Stimulated activated CD4-positive, alpha-beta T cell treated with anti-CD3 and anti-CD28 coated beads, Interleukin-12 subunit alpha, Interleukin-12 subunit beta, amount 100 ng/mL, for 48 hours (primary cell): Measurements from ENCODE around the gene VPS37C.

Experiments used
- DNase-seq, 3 donors: peaks; one replicate each; pipeline ENCODE4 v3.0.0-alpha.2; 2020; ENCODE audit warnings: low read depth in 2 of 3, low spot score in 1 of 3

Gene VPS37C

GRCh38 chr11:61119055-61119454 lies 42.2 kb downstream of the VPS37C start:
- DNase-seq = no peak

DNA sequence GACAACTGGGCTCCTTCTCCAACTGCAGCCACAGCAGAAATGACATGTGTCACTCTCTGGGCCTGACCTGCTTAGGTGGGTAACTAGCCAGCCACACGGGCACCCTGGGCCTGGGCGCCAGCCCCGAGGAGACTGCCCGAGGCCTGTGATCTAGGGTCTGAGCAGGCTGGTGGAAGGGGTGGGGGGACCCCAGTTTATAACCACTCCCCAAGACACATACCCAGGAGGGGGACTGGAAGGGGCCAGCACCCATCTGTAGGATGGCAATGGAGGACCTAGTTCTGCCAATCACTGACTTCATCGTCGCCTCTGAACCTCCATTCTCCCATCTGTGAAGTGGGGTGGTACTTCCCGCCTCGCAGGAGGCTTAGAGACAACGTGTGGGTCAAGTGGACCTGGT lies 42.8 kb downstream of the VPS37C start:
- no peak for DNase-seq

DNA sequence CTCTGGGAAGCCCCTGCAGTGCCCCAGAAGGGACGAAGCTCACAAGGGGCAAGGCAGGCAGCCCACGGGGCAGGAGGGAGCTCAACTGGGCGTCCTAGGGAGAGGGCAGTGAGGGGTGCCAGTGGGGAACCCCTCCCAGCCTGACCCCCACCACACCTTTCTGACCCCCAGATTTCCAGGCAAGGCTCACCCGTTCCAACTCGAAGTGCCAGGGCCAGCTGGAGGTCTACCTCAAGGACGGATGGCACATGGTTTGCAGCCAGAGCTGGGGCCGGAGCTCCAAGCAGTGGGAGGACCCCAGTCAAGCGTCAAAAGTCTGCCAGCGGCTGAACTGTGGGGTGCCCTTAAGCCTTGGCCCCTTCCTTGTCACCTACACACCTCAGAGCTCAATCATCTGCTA lies 43.2 kb downstream of the VPS37C start:
- no peak for DNase-seq

GRCh38 chr11:61117168-61117520 lies 44.1 kb downstream of the VPS37C start:
- no peak for DNase-seq

- DNase-seq = peak in 1 of 3 donors; percentile 57
These were observed 44.6 kb downstream of the VPS37C start for GRCh38 chr11:61116426-61117167.

DNA sequence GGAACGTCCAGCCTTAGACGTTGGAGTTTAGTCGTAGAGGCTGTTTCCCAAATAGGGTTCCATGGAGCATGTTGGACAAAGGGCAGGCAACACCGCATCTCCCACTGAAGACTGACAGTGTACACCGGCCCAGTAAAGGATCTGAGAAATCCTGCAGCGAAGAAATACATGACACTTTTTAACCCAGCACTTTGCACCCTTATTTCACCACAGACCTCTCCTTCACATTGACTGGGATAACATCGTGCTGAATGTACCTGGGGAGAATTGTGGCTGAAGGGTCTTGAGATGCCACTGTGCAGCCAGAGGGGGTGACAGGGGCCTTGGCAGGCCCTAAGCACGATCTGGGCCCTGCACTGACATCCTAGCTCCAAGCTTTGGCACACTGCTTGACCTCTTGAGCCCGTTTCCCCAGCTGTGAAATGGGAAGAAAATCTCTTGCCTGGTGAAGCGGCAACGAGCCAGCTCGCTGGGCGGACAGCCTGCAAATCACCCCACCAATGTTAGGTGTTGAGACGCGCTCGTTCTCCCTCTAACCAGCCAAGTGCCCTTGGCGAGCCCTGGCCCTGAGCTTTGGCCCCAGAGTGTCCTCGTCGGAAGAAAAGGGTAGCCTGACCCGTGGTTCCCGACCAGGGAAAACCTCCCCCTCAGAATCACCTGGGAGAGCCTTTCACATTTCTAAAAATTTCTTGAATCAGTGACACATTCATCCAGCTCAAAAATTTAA lies 45.6 kb downstream of the VPS37C start:
- no peak for DNase-seq

- no peak for DNase-seq
These were observed 46.3 kb downstream of the VPS37C start for GRCh38 chr11:61114913-61115312.

DNA sequence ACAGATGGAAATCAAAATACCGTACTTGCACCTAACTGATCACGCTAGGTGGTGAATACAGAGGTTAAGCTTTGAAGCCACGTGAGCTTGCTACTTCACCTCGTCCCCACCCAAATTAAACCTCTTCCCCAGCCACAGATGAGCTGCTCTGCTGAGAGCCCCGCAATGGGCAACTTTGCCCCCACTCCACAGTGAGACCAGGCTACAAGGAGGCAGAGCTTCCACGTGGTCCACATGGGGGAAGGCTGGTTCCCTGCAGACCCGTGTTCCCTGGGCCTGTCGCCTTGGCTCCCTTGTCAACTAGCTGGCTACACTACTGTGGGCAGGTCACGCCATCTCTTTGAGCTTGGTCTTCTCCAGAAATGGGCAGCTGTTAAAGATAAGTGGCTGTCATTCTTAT lies 48.0 kb downstream of the VPS37C start:
- no peak for DNase-seq

DNA sequence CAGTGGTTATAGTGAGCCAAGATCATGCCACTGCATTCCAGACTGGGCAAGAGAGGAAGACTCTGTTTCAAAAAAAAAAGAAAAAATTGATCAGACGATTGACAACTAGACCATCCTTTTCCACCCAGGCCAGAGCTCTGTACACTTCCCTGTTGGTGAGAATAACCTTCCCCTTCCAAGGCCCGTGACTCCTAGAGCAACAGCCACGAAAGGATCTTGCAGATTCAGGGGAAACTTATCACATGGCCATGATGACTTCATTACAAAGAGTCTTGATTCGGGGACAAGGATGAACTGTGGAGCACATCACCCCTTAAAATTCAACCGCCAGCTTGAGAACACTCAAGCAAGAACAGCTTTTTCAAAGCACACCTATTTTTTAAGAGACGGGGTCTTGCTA lies 48.7 kb downstream of the VPS37C start:
- no peak for DNase-seq

DNA sequence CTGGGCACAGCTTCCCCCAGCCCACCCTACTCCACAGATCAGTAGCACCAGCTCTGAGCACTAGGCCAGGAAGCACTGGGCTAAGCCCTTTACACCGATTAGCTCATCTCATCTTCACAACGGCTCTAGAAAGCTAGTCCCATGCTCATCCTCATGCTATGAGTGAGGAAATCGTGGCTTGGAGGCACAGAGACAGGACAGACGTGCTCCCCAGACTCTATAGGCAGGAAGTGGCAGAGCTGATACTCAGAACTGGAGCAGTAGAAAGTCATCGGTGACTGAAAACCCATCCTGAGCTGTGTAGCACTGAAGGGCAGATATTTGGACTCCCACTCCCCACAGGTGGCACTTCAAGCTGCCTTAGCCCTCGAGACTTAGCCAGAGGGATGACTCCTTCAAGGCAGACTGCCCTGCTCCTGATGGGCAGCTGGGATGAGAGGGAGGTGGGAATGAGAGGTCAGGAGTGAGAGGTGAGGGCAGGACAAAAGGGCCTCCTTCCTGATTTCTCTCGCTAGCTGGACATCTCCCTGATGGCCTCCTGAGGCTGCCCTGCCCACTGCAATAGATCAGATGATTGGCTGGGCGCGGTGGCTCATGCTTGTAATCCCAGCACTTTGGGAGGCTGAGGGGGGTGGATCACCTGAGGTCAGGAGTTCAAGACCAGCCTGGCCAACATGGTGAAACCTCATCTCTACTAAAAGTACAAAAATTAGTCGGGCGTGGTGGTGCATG lies 49.3 kb downstream of the VPS37C start:
- DNase-seq = peak; percentile 49 to 69 (median 57)

GRCh38 chr11:61111050-61111435 lies 50.2 kb downstream of the VPS37C start:
- no peak for DNase-seq

DNA sequence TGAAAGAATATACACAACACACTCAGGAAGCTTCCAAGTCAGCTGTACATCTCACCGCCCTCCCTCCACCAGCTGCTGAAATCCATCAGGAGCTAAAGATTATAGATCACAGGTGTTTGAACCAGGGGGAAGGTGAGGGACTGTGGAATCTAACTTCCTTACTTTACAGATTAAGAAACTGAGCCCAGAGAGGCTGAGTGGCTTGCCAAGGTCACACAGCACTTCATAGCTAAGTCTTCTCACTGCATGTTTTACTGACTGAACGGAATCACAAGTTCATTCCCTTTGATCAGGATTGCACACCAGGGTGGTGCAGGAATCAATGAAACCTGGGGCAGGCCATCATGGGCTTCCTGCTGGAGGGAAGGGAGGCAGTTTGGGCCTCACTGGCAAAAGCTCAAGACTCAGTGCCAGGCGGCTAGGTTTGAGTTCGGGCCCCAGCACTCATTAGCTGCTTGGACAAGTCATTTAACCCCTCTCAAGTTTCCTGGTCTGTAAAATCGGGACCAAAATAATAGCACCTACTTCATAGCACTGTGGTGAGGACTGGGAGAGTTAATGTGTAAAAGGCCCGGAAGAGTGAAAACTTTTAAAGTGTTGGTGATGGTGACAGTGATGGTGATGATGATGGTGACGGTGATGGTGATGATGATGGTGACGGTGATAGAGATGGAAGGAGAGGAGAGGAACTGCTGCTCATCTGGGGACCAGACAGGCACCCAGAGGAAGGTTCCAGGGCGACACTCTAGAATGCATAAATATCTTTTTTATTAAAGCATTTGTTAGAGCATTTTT lies 50.8 kb downstream of the VPS37C start:
- DNase-seq = no peak

- no peak for DNase-seq
These were observed 51.6 kb downstream of the VPS37C start for GRCh38 chr11:61109671-61110070.

DNA sequence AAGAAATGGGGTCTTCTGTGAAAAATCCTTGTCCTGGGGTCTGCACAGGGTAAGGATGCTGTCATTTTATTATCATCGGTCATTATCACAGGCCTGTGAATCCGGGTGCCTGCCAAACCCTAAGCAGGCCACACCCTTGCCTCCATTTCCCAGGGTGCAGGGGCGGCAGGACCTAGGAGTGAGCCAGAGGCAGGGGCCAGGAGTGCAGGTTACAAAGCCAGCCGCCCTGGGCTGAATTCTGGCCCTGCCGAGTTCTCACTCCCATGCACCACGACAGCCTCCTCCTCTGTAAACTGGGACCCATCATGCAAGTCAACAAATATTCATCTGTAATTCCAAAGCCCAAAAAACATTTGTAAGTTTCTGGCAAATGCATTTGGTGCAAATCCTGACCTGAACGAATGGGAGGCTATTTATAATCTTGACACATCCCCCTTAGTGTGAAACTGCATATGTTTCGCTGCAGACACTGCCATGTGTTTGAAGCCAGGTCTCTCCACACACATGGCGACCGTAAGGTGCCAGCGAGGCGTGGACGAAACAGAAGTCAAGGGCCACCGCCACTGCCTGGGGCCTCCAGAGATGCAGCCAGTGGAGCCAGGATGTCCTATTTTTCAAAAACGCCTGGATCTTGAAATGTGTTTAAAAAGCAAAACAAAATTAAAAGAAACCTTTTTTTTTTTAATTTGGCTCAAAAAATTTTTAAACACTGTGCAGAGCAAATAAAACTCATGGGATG lies 52.2 kb downstream of the VPS37C start:
- DNase-seq = no peak

DNA sequence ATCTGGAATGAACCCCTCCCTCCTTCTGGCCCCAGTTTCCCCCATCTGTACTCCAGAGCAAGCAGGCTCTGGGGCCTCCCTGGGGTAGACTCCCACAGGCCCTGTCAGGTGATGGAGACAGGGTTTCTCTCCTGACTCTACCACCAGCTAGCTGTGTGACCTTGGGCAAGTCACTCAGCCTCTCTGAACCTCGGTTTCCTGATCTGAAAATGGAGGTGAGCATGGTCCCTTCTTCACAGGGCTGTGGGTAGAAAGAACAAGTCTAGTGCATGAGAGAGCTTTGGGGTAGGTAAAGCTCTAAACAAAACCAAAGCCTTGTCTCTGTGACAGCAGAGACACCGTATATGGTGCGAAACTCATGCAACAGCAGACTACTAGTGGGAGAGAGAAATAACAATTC lies 53.3 kb downstream of the VPS37C start:
- DNase-seq = no peak

DNA sequence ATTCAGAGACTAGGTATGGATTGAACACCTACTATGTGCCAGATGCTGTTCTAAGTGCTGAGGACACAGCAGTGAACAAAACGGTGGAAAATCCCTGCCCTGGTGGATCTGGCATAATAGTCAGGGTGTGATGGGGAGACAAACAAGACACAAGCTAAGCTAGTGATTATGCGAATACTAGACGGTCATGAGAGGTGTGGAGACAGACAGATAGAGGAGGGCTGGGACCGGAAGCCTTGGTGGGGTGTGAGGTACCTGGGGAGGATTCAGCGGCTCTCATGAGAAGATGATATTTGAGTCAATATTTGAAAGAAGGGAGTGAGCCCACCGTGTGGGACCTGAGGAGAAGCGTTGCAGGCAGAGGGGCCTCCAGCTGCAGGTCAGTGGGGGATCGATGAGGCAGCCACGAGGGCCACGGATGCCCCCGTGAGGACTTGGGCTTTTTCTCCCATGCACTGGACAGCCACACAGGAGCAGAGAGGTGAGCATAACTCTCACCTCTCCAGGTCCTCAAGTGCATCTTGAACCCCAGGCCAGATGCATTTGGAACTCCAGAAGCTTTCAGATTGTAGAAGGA lies 54.2 kb downstream of the VPS37C start:
- DNase-seq = no peak

GRCh38 chr11:61106296-61106695 lies 54.9 kb downstream of the VPS37C start:
- DNase-seq = no peak

DNA sequence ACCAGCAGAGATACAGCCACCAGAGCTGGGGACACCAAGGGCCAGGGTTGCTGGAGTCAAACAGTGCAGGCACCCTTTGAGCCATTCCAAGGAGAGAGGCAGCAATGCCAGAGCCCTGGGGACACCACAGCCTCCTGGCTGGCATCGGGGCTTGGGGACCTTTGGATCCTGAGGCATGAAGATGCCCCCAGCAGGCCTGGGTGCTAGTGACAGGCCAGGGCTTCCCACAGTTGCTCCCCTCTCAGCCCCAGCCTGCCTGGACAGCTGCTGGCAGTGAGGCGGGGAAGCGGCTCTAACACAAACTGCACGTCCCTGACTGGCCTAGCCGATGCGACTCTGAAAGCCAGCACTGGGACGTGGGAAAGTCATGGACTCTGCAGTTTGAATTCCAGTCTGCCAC lies 56.3 kb downstream of the VPS37C start:
- no peak for DNase-seq

DNA sequence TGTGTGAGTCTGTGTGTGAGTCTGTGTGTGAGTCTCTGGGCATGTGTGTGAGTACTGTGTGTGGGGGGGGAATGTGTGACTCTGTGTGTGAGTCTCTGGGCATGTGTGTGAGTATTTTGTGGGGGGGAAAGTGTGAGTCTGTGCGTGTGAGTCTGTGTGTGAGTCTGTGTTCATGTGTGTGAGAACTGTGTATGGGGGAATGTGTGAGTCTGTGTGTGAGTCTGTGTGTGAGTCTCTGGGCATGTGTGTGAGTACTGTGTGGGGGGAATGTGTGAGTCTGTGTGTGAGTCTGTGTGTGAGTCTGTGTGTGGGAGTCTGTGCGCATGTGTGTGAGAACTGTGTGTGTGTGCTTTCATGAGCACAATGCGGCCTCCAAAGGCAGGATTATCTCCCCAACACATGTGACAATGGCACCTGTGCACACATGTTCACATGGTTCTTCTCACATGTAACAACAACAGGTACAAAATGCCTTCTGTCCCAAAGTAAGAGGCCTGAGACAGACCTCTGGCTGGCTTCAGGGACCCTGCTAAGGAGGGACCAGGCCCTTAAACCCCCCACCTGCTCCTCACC lies 57.3 kb downstream of the VPS37C start:
- DNase-seq = no peak
